GM18858 (cell line): Measurements from ENCODE around the gene TPPP3.

Experiments used
- ATAC-seq: cut with Tn5 transposase; IDR thresholded peaks from one replicate; pipeline ENCODE4 v1.9.1; 2021; ENCODE audit not compliant: unreplicated experiment

The TPPP3 gene

DNA sequence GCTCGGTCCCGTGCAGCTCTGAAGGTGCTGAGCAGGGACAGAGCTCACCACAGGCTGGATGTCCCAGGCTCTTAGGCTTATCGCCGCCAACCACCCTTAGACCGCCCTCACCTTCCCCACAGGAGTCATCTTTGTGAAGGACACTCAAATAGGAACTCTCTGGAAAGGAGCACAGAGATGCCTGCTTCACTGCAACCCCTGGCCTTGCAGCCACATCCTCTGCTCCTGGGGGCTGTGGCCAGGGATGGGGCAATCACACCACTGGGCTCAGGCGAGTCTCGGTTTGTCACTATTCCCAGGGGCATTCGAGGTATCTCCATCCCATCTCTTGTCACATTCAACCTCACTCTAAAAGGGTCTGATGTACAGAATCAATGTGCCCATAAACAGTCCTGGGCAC, 12.0 kb upstream of the TPPP3 start:
- no peak for ATAC-seq

DNA sequence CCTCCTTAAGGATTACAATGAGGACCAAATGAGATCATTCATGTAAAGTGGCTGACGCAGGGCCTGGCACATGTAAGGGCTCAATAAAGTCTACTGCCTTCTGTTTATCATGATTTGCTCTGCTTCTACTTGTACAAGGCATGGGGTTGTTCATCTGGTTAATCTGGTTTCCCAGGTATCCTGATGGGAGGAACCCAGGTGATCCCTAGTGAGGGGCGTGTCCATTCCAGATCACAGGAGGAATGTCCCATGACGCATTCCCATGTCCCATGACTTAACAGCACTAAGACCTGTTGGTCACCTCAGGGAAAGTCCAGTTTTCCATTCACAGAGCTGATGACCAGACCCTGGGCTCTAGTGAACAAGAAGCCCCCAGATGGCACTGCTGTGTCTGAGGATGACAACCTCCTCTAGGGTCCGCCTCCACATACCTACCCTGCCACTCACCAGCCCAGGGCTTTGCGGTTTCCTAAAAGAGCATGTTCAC, 11.5 kb upstream of the TPPP3 start:
- no peak for ATAC-seq

DNA sequence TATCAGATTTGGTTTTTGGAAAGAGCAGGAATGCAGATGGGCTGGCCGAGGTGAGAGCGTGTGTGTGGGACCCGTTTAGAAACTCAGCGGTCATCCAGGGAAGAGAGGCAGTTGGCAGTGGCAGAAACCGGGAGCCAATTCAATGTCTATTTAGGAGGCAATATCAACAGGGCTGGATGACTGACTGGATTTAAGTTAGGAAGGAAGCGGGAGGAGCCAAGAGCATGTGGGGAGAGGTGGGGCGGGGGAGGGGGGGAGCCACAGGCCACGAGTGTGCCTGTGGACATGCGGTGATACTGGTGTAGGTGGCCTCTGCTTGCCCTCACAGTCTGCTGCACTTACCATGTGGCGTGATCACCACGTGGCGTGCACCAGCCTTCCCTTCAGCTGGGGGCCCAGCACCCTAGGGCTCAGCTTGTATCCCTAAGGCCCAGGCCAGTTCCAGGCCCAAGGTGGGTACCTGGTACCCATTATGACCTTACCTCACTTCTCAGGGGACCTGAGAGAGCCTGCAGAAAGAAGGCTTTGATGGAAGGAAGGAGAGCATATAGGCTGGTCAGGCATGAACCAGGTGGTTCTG, 10.8 kb upstream of the TPPP3 start:
- no peak for ATAC-seq

- ATAC-seq: no peak
These were observed 7.6 kb upstream of the TPPP3 start for GRCh38 chr16:67400901-67401300.

DNA sequence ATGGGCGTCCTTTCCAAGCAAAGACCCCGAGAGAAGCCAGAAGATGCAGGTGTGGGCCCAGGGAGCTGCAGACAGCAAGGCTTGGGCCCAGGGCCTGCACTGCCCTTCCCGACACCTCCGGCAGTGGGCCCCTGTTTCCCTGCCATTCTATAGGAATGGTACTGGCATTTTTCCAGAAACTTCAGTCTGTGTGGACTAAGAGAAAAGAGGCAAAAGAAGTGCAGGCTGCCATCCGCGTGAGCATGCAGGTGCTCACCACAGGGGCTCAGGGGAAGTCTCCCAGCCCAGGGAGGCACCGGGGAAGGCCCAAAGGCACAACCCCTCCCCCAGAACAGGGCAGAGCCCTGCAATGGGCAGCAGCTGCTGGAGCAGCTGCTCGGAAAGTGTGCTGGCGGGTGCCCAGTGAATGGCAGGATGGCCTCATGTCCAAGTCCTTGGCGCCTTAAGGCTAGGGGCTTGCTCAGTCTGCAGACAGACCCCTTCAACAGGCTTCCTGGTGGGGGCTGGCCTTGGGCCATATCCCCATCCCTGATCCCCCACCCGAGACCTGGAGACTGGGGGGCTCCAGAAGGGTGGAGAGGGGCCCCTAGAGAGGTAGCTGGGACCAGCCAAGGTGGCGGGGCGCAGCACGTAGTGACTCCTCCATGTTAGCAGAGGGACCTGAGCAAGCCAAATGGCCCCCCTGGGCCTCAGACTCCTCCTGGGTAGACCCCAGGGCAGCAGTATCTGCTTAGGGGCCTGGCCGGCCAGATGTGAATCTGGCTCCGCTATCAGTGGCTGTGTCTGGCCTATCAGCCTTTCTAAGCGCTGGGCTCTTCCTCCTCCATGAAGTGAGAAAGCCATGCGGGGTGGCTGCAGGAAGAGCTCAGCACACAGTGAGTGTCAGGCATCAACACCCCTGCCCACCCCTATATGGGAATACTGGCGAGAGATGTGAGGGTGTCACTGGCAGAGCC, 6.7 kb upstream of the TPPP3 start:
- ATAC-seq: no peak

- no peak for ATAC-seq
These were observed 6.0 kb upstream of the TPPP3 start for GRCh38 chr16:67399218-67399733.

DNA sequence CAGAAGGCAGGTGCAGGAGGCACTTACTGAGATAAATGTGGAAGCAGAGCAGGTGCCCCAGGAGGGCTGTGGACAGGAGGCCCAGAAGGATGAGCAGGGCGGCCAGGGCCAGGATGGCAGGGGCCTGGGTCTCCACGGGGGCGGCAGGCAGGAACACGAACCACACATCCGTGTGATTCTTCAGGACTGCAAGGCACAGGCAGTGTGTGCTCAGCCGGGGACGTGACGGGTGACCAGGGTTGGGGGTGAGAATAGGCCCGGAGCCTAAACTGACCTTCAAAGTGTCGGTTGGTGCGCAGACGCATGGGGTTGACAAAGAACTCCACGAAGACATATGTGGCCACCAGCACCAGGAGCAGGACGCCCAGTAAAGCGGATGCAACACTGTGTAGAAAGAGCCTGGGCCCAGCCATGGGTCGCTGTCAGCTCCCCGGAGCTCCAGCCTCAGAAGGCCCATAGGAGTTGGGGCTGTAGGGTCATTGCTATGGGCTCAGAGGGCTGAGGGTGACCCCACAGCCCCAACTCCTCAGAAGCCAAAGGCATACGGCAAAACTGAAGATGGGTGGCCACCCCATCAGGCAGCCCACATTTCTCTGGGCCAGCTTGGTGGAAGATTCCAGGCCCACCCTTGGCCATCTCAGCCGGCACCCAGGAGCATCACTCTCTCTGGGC, 5.4 kb upstream of the TPPP3 start:
- ATAC-seq: no peak

- ATAC-seq: no peak
These were observed 4.7 kb upstream of the TPPP3 start for GRCh38 chr16:67397812-67398545.

DNA sequence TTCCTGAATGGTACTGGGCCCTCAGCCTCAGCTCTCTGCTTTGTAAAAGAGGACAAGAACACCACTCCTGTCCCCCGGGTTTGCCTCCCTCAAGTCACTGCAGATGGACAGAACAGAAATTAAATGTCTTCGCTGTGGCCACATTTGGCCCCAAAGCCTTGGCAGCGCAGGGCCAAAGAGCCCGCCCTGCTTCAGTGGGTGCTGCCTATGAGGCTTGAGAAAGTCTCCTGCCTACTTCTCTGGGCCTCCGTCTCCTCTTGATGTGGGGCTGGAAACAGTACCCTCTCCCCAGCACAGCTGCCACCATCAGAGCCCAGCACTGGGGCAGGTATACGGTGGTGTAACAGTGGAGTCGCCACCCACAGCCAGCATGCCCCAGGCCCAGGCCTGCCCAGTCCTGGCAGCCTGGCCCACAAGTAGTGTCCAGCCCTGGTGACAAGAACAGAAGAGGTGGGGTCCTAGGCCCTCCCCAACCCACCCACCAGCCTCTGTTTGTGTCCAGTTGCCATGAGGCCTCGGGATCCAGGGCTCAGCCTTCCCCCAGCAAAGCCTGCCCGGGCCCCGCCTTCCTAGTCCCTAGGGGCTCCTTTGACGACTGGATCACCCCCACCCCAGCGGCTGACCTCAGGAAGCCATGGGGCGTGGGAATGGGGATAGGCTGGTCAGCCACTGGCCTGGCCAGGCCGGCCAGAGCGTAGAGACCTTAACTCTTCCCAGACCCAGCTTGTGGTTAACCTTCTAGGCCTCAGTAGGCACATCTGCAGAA, 3.9 kb upstream of the TPPP3 start:
- no peak for ATAC-seq

DNA sequence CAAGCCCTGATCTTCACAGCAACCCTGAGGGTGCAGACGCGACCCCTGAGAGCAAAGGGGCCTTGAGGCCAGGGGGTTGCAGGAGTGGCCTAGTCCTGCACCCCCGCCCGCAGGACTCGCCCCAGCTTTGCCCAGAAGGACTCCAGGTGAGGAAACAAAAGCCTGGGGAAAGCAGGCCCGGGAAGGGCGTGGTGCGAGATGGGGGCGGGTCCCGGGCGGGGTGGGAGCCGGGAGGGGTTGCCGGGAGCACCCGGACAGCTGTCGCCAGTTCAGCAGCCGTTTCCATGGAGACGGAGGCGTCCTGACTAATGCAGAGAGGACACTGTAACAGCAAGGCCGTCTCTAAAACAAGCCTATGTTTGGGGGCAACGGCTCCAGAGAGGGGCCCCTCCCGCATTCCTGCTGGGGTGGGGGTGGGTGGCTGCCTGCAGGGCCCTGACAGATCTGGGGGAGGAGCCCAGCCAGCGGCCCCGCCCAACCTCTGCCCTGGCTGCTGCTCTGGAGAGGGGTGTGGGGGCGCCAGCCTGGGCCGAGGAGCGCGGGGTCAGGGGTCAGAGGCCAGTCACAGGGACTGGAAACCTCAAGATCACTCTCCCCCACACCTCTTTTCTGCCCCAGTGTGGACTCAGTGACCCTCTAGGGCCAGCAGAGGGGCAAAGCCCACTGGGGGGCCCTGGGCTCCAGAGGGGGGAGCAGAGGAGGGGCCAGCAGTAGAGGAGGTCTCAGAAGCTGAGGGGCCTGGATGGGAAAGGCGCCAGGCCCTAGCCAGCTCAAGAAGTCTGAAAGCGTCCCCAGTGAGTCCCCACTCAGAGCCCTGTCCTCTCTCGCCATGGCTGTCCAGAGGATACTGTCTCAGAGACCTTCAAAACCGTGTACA, 3.1 kb upstream of the TPPP3 start:
- ATAC-seq: no peak

DNA sequence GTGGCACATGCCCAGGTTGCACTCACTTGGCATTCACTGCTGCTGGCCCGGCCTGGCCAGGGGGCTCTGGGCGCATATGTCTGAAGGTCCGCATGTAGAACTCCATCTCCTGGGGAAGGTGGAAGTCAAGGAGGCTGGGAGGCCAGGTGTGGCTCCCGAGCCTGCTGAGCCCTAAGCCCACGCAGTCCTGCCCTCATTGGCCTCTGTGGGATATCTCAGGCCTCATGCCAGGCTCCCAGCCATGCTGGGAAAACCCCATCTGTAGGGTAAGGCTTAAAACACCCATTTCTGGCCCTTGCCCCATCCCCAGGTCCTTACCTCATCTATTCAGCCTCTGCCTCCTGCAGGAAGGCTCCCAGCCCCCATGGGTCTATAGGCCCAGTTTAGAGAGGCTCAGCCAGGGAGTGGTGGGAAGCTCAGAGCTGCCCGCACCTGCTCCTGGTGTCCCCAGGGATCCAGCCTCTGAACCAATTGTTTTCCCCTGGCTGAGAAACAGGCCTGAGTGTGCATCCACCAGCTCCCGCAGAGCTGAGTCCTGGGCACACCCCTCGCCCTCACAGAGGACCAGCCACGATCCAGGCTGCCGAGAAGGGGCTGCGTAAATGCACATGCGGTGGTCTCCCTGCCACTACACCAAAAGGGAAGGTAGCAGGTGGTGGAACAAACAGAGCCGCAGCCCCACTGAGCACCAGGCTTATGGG, 2.3 kb upstream of the TPPP3 start:
- no peak for ATAC-seq

- ATAC-seq: no peak
These were observed 1.8 kb upstream of the TPPP3 start for GRCh38 chr16:67395105-67395457.

DNA sequence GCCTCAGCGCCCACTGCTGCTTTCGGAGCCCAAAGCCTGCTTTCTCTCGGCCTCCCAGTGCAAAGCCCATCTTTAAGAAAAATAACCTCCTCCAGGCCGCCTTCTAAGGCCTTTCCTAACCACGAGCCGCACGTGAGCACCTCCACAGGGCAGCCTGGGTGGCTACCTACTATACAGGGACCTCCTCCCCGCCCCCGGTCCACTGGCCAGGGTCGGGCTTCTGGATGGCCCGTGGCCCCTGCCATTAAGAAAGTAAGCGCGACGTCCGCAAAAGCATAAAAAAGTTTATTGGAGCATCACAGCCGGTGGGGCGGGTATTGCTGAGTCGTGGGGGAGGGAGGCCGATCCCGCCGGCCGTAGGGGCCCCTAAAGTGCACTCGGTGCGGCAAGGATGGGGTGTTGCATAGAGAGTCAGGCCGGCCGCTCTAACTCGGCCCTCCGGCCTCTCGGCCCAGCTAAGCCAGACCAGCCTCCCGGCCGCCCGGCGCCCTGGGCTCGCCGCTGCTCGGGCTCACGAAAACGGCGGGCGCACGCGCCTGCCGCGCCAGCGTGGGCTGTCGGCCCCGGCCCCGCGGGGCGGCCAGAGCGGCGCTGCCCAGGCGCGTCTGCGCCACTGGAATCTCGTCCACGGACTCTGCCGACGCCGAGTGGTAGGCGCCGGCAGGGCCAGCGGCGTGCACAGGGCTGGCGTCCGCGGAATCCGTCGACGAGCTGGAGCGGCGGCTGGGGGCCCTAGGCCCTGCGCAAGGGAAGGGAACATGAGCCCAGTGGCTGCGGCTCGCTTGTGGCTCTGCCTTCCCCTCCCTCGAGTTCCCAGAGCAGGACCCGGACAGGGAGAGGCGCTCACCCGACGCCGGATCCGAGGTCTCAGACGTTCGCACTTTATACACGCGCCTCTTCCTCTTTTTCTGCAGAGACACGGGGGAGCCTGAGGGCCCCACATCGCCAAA, 1.1 kb upstream of the TPPP3 start:
- ATAC-seq: no peak

DNA sequence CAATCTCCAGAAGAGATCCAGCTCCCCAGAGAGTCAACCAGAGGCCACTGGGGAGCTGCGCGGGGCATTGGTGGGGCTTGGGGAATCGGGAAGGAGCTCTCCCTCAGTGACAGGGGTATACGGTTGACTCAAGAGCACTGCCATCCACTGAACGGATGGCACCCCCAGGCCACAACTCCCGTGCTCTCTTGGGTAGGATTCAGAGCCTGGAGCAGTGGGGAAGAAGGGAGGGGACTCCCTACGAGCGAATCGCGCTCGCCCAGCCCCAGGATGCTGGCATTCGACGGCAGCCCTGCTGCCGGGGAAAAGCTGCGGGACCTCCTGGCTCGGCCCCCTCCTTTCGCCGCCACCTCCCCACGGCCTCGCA, 473 bp upstream of the TPPP3 start:
- ATAC-seq: no peak

DNA sequence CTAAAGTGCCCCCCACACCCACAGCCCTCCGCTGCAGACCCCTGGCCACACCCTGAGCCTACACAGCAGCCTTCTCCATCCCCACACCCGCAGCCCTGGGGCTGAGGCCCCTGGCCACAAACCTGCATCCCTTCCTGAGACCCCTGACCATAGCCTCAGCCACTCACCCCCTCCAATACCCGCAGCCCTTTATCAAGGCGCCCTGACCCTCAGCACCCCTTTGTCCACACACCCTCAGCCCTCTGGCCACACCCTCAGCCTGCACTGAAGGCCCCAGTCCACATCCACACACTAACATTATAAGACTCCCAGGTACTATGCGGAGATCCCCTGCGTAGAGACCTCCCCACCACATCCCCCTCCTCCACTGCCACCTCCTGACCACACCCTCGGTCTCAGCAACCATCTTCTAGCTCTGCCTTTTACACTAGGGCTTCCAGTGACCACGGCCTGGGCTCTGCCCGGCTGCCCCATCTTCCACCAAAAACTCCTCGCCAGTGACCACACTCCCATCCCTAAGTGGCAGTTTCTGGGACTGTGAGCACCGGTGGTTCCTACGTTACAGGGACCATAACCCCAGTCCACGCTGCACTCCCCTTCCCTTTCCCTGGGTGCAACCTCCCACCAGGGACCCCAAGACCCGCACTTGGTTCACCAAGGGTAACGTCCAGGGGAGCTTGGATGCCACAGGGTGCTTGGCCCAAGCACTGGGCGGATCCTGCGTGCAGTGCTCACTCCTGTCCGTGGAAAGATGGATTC, 818 bp downstream of the TPPP3 start:
- ATAC-seq: no peak

GRCh38 chr16:67391424-67392300, 1.6 kb downstream of the TPPP3 start:
- ATAC-seq: no peak
